K562 (cell line): ENCODE measurements around the gene SMURF1.

Experiments used
- ERF ChIP-seq: fragments of 450-650 bp; formaldehyde crosslinking; IDR thresholded peaks from 2 replicates; pipeline ENCODE4 v1.4.0; 2020; ENCODE audit warnings: mild to moderate bottlenecking, mixed read lengths
- FOXK2 ChIP-seq, 2 experiments: fragments of 450-650 bp; IDR thresholded peaks in 1 of 2; conservative IDR thresholded peaks in 1 of 2; 2 replicates each; pipeline ENCODE4 v1.6.1; 2016; ENCODE audit warnings: low read depth in 2 of 2, mild to moderate bottlenecking in 1 of 2
- POLR2A ChIP-seq: fragments of 450-650 bp; conservative IDR thresholded peaks from 2 replicates; pipeline ENCODE4 v1.6.1; 2016
- SP1 ChIP-seq: sonication (generic); formaldehyde crosslinking; IDR thresholded peaks from 2 replicates; pipeline ENCODE4 v1.8.1; 2022; ENCODE audit warnings: mild to moderate bottlenecking, missing genetic modification reagents
- ZNF146 ChIP-seq: IDR thresholded peaks from one replicate; pipeline ENCODE4 v1.6.1; 2018; ENCODE audit warnings: missing compliant biosample characterization; ENCODE audit not compliant: unreplicated experiment
- TF ChIP-seq, protein P1 (sequence below): sonication (generic); formaldehyde crosslinking; IDR thresholded peaks from 2 replicates; pipeline ENCODE4 v1.8.0; 2022; ENCODE audit warnings: mild to moderate bottlenecking, low read depth, missing genetic modification reagents
- TF ChIP-seq, protein P2 (sequence below): fragments of 250-450 bp; sonication (Bioruptor Pico); IDR thresholded peaks from 2 replicates; pipeline ENCODE4 v1.8.0; 2021; ENCODE audit warnings: mild to moderate bottlenecking, moderate library complexity

DNA sequence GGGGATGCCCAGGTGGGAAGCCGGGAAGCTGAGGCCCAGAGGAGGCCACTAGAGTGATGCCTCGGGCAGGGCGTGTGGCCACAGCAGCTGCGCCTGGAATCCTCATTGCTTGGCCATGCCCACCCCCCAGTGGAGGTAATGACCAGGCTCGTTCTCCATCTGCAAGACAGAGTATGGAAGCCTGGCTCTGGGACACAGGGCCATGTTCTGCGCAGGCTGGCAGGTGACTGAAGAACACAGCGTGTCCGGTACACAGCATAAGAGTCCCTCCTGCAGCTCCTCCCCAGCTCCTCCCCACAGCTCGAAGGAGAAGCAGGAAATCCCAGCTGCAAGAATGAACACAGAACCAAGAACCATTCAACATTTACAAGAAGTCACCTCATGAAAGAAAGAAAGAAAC is 64.8 kb downstream of the SMURF1 start:
- no peak for TF ChIP-seq ERF (CRISPR knock-in tag)
- no peak for TF ChIP-seq POLR2A
- TF ChIP-seq FOXK2 (conservative IDR thresholded peaks at IDR 0.05 in 1 of 2, IDR thresholded peaks at IDR 0.05 in 1 of 2; ENCODE audit: low read depth in 2 of 2) = no peak
- TF ChIP-seq SP1 (CRISPR knock-in tag) = no peak
- TF ChIP-seq, protein P1, sequence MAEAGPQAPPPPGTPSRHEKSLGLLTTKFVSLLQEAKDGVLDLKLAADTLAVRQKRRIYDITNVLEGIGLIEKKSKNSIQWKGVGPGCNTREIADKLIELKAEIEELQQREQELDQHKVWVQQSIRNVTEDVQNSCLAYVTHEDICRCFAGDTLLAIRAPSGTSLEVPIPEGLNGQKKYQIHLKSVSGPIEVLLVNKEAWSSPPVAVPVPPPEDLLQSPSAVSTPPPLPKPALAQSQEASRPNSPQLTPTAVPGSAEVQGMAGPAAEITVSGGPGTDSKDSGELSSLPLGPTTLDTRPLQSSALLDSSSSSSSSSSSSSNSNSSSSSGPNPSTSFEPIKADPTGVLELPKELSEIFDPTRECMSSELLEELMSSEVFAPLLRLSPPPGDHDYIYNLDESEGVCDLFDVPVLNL (CRISPR knock-in tag) = no peak
- TF ChIP-seq, protein P2, sequence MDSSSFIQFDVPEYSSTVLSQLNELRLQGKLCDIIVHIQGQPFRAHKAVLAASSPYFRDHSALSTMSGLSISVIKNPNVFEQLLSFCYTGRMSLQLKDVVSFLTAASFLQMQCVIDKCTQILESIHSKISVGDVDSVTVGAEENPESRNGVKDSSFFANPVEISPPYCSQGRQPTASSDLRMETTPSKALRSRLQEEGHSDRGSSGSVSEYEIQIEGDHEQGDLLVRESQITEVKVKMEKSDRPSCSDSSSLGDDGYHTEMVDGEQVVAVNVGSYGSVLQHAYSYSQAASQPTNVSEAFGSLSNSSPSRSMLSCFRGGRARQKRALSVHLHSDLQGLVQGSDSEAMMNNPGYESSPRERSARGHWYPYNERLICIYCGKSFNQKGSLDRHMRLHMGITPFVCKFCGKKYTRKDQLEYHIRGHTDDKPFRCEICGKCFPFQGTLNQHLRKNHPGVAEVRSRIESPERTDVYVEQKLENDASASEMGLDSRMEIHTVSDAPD (CRISPR knock-in tag) = no peak
- TF ChIP-seq ZNF146 (CRISPR knock-in tag) = no peak
